Activated CD4-positive, alpha-beta memory T cell treated with anti-CD3 and anti-CD28 coated beads for 36 hours (primary cell): Measurements from ENCODE around the gene FTHL17. TPM values are rescaled to one million over a fixed set of nuclear protein-coding genes. Genes with fewer than 3 reads are reported as not detected.

Experiments
- CTCF ChIA-PET: fragments of 350-600 bp; sonication (Branson Sonifier 250); formaldehyde crosslinking; loops from one replicate; lab custom pipeline; 2021; ENCODE audit warnings: antibody characterized with exemption, inconsistent platforms; lab: Charles Lee
- POLR2A ChIA-PET: fragments of 350-600 bp; sonication (Branson Sonifier 250); formaldehyde crosslinking; loops from one replicate; lab custom pipeline; 2021; ENCODE audit warnings: antibody characterized with exemption; lab: Charles Lee
- DNase-seq: peaks from one replicate; pipeline ENCODE4 v3.0.0-alpha.2; 2020
- H3K27ac Mint-ChIP-seq: one replicate; pipeline ENCODE4 v1.8.0; 2021; ENCODE audit warnings: mixed read lengths
- H3K27me3 Mint-ChIP-seq: one replicate; pipeline ENCODE4 v1.8.0; 2021; ENCODE audit warnings: mixed read lengths
- H3K36me3 Mint-ChIP-seq: one replicate; pipeline ENCODE4 v1.8.0; 2021; ENCODE audit warnings: mixed read lengths
- H3K4me1 Mint-ChIP-seq: one replicate; pipeline ENCODE4 v1.8.0; 2021; ENCODE audit warnings: low read depth, mixed read lengths
- H3K4me3 Mint-ChIP-seq: one replicate; pipeline ENCODE4 v1.8.0; 2021; ENCODE audit warnings: mild to moderate bottlenecking, mixed read lengths
- H3K9me3 Mint-ChIP-seq: one replicate; pipeline ENCODE4 v1.8.0; 2021; ENCODE audit warnings: mixed read lengths
- intact Hi-C: fragments of 100-400 bp; cut with micrococcal nuclease; formaldehyde crosslinking; loops from one replicate; pipeline ENCODE4 v1.15.1; 2023
- total RNA-seq, 2 experiments: library from RNA; stranded (reverse); gene quantifications; one replicate each; pipeline ENCODE4 v1.2.3, GENCODE V29; 2021

The FTHL17 gene
- total RNA-seq, 2 experiments from 2014 or later: not detected

DNA sequence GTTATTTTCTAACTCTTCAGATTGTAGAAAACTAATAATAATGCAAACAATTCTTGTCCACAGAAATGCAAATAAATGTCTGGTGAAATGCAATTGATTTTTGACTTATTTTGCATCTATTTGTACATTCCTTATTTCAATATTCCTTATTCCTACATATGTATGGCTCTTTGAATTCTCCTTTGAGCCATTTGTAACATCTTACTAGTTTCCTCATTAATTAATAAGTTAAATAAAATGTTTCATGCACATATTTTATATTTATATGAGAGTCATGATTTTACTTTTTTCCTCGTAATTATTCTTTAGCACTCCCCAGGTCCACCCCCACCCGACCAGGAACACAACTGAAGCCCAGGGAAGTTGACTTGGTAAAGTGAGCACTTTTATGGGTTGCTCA lies 2.7 kb upstream of the FTHL17 start:
- H3K4me1 Mint-ChIP-seq: peaks cover 8% of the 10 kb centered on the region
- H3K27me3 Mint-ChIP-seq: no peaks in the 10 kb centered on the region
- H3K4me3 Mint-ChIP-seq: no peak overlapping the region
- POLR2A ChIA-PET: no interaction called here
- CTCF ChIA-PET: no interaction called here
- no peak for DNase-seq
- no peaks in the 10 kb centered on the region for H3K36me3 Mint-ChIP-seq
- H3K27ac Mint-ChIP-seq: no peak overlapping the region
- H3K9me3 Mint-ChIP-seq: peaks cover 6% of the 10 kb centered on the region
- intact Hi-C loops: no loop called here

DNA sequence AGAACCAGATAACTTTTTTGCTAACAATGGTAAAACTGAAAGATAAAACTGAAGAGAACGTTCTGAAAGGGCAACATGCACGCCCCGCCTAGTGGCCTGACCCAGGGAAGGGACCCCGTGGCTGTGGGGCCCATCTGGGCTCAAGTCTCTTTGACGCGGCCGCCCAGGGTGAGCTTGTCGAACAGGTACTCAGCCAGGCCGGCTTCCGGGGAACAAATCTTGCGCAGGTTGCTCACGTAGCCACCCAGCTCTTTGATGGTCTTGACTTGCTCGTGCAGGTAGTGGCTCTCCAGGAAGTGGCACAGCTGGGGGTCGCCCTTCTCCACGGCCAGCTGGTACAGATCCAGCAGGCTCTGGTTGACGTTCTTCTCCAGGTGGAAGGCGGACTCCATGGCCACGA lies 579 bp downstream of the FTHL17 start:
- intact Hi-C loops: loop anchor here (2.0 kb wide), 1 partner anchor 28 kb away; no protein-coding TSS in a partner anchor
- CTCF ChIA-PET: no interaction called here
- no peaks in the 10 kb centered on the region for H3K27me3 Mint-ChIP-seq

DNA sequence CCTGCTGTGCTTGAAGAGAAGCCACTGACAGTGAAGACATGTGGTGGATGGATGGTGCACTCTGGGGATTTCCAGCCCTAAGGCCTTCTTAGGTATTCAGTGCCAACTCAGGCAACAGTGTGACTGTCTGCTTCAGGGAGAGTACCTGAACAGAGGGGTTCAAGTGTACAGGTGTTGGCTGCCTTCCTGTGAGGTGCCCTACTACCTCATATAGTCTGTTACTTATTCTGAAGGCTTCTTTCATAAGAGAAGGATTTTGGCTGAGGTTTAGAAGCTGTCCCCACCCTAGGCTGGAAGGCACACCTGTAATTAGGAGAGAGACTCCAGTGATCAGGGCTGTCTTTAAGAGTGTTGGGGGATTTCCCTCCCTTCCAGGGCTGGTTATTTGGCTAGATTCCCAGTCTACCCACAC lies 1.8 kb downstream of the FTHL17 start:
- Mint-ChIP-seq H3K4me1 (peaks cover 17% of the 10 kb centered on the region), H3K4me3 (no peak overlapping the region), H3K27me3 (no peaks in the 10 kb centered on the region), H3K9me3 (peaks cover 6% of the 10 kb centered on the region), H3K27ac (peak overlapping the region; percentile 28), H3K36me3 (no peaks in the 10 kb centered on the region)
- ChIA-PET CTCF (interaction anchor here (0.6 kb wide), 1 partner anchor 223 kb away, joined by 3 read pairs; no protein-coding TSS in a partner anchor), POLR2A (no interaction called here)
- DNase-seq: peak; percentile 41
- intact Hi-C loops: loop anchor here (2.0 kb wide), 1 partner anchor 29 kb away; no protein-coding TSS in a partner anchor

More for the DNA sequence above, 579 bp downstream of the FTHL17 start:
- Mint-ChIP-seq H3K27ac (no peak overlapping the region), H3K4me1 (peaks cover 17% of the 10 kb centered on the region), H3K36me3 (no peaks in the 10 kb centered on the region), H3K9me3 (peaks cover 6% of the 10 kb centered on the region), H3K4me3 (no peak overlapping the region)
- no peak for DNase-seq
- POLR2A ChIA-PET: no interaction called here

DNA sequence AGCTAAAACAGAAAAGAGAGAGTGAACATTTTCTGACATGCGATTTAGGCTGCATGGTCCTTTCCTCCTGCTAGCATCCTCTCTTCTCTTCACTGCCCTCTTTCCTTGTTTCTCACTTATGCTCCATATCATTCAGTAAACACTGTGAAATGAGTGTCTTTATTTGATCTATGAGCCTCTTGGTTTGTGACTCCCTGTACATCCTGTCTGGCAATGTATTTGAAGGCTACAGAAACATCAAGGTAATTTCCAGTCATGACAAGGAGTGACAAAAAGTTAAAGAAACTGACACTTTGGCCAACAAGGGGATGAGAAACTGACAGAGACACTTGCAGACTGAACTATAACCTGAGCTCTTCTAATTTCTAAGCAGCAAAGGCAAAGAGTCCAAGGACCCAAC lies 8.7 kb downstream of the FTHL17 start:
- intact Hi-C loops: loop anchor here (1.0 to 10.0 kb wide), 2 partner anchors 36 to 178 kb away; partner anchors contain the start of gene TAB3
- H3K9me3 Mint-ChIP-seq: no peaks in the 10 kb centered on the region
- no peak overlapping the region for H3K4me3 Mint-ChIP-seq
- CTCF ChIA-PET: no interaction called here
- H3K27ac Mint-ChIP-seq: no peak overlapping the region
- no peak for DNase-seq
- peaks cover 13% of the 10 kb centered on the region for H3K4me1 Mint-ChIP-seq
- H3K36me3 Mint-ChIP-seq: no peaks in the 10 kb centered on the region
- POLR2A ChIA-PET: no interaction called here
- H3K27me3 Mint-ChIP-seq: no peaks in the 10 kb centered on the region

DNA sequence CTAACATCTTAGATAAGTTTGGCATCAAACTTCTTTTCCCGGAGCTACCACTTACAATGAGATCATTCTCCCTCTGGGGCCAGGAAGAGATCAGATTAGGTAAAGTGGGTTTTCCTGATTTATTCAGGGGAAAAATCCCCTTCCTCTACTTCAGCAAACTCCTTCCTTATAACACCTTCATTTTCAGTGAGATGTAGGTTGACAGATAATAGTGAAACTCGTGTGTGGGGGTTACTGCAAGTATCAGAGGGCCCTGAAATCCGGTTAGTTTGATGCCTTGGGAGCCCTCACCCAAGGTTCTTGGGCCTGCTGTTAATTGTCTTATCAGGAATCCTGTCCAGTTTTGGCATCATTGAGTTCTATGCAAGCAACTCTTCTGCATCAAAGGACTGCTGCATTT lies 10.8 kb downstream of the FTHL17 start:
- intact Hi-C loops: loop anchor here (10.0 kb wide), 1 partner anchor 176 kb away; the partner anchor contains the start of gene TAB3

DNA sequence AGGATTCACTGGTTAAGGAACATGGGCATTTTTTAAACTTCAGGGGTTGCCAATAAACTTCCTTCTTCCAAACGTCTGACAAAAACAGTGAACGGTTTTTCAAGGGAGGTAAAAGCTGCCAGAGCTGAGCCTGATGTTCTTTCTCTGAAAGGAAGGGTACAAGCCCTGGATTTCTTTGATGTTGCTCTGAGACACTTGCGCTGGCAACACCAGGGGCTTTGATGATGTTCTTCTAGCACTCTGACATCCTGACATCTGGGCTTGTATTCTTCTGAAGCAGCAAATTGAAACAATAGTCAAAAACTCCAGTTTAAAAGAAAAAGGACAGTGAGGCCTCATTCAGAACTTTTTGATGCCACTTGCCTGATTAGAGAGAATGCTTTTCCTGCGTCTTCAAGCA lies 11.8 kb downstream of the FTHL17 start:
- H3K4me1 Mint-ChIP-seq: peaks cover 10% of the 10 kb centered on the region
- no peaks in the 10 kb centered on the region for H3K27me3 Mint-ChIP-seq
- no peaks in the 10 kb centered on the region for H3K36me3 Mint-ChIP-seq
- CTCF ChIA-PET: interaction anchor here (0.6 kb wide), 1 partner anchor 429 kb away, joined by 3 read pairs; no protein-coding TSS in a partner anchor
- H3K27ac Mint-ChIP-seq: no peak overlapping the region
- H3K4me3 Mint-ChIP-seq: no peak overlapping the region
- POLR2A ChIA-PET: no interaction called here
- intact Hi-C loops: loop anchor here (10.0 kb wide), 1 partner anchor 175 kb away; the partner anchor contains the start of gene TAB3
- DNase-seq: no peak
- no peaks in the 10 kb centered on the region for H3K9me3 Mint-ChIP-seq

More for the DNA sequence above, 10.8 kb downstream of the FTHL17 start:
- no peak for DNase-seq
- Mint-ChIP-seq H3K27me3 (no peaks in the 10 kb centered on the region), H3K4me3 (no peak overlapping the region), H3K36me3 (no peaks in the 10 kb centered on the region), H3K27ac (no peak overlapping the region), H3K9me3 (no peaks in the 10 kb centered on the region), H3K4me1 (peaks cover 10% of the 10 kb centered on the region)
- ChIA-PET POLR2A (no interaction called here), CTCF (no interaction called here)

DNA sequence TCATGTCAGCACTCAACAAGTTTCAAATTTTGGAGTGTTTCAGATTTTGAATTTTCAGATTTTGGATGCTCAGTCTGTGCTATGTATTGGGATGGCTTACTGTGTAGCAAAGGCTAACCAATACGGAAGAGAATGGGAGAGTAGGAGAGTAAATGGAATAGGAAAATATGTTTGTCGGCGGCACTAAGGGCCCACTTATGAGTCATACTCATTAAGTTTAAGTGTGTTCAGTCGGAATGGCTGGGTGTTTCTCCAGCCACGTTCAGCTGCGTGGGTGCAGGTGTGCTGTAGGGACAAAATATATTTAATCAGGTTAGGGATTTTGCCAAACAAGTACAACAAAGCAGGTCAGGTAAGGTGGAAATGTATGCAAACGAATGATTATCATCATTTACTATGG lies 13.6 kb downstream of the FTHL17 start:
- DNase-seq: no peak
- H3K4me3 Mint-ChIP-seq: no peak overlapping the region
- H3K27ac Mint-ChIP-seq: no peak overlapping the region
- H3K27me3 Mint-ChIP-seq: no peaks in the 10 kb centered on the region
- H3K9me3 Mint-ChIP-seq: no peaks in the 10 kb centered on the region
- H3K4me1 Mint-ChIP-seq: peaks cover 9% of the 10 kb centered on the region
- H3K36me3 Mint-ChIP-seq: no peaks in the 10 kb centered on the region
- intact Hi-C loops: no loop called here
- CTCF ChIA-PET: no interaction called here
- POLR2A ChIA-PET: no interaction called here

DNA sequence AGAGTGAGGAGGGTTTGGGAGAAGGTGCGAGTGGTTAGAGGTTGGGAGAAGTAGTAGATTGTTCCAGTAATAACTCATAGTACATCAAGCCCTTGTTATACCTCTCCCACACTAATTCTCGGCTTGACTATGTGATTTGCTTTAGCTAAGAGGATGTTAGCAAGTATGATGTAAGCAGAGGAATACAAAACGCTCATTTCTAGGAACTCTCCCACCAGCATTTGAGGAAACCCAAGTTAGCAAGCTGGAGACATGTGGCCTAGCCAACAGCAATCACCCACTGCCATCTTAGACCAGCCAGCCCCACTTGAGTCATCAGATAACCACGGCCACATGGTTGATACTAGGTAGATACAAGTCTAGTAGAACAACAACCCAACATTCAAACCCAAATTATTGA lies 14.2 kb downstream of the FTHL17 start:
- intact Hi-C loops: loop anchor here (1.0 to 2.0 kb wide), 3 partner anchors 42 to 171 kb away; no protein-coding TSS in a partner anchor
- DNase-seq: peak; percentile 55
- Mint-ChIP-seq H3K4me1 (peaks cover 5% of the 10 kb centered on the region), H3K36me3 (no peaks in the 10 kb centered on the region), H3K27ac (no peak overlapping the region), H3K4me3 (no peak overlapping the region), H3K9me3 (no peaks in the 10 kb centered on the region), H3K27me3 (no peaks in the 10 kb centered on the region)
- ChIA-PET CTCF (no interaction called here), POLR2A (no interaction called here)

DNA sequence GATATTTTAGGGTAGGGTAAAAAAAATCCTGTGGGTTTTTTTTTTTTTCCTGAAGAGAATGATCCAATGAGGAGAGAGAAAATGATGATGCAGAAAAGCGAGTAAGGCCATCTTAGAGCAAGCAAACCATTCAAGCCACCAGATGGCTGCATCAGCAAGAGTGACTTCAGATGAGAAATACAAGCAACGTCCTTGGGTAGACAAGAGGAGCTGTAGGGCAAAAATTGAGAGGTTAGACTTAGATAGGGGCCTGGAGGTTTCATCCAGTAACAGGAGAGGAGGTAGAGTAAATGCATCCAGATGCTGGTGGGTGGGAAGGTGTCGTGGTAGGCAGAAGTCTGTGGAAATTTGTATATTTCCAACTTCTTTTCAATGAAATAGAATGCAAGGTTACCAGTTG lies 14.6 kb downstream of the FTHL17 start:
- Mint-ChIP-seq H3K4me3 (no peak overlapping the region), H3K27ac (no peak overlapping the region), H3K36me3 (no peaks in the 10 kb centered on the region), H3K4me1 (peaks cover 5% of the 10 kb centered on the region), H3K9me3 (no peaks in the 10 kb centered on the region), H3K27me3 (no peaks in the 10 kb centered on the region)
- DNase-seq: peak; percentile 9
- ChIA-PET POLR2A (no interaction called here), CTCF (no interaction called here)
- intact Hi-C loops: loop anchor here (1.0 to 2.0 kb wide), 3 partner anchors 42 to 172 kb away; no protein-coding TSS in a partner anchor

DNA sequence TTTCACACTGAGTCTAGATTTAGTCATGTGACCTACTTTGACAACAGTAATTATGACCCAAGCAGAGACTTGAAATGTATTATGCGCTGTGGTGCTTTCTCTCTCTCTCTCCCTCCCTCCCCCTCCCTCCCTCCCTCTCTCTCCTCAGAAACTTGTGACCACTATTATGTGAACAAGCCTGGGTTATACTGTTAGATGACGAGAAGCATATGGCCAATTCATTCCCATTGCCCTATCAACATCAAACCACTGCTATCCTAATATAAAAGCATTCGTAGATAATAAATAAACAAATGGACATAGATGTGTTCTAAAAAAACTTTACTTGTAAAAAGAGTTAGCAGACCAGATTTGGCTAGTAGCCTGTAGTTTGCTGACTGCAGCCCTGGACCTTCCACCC lies 18.2 kb downstream of the FTHL17 start:
- H3K9me3 Mint-ChIP-seq: no peaks in the 10 kb centered on the region
- ChIA-PET CTCF (no interaction called here), POLR2A (no interaction called here)
- no peak for DNase-seq
- intact Hi-C loops: no loop called here
- no peaks in the 10 kb centered on the region for H3K4me1 Mint-ChIP-seq
- H3K27ac Mint-ChIP-seq: no peak overlapping the region
- no peaks in the 10 kb centered on the region for H3K27me3 Mint-ChIP-seq
- no peak overlapping the region for H3K4me3 Mint-ChIP-seq
- no peaks in the 10 kb centered on the region for H3K36me3 Mint-ChIP-seq

DNA sequence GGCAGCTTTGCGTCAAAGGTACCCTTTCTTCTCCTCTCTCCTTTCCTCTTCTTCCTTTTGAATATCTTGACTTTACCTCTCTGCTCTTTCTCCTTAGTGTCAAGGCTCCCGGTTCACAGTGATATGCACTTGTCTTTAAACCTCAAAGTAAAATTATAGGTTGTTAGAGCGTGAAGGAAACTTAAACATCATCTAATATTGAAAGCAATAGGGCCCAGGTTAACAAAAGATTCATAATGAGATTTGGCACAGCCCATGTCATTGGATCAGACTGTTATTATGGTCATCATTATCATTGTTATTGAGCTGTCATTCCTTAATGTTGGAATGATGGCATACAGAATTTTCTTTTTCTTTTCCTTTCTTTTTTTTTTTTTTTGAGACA lies 32.5 kb downstream of the FTHL17 start:
- ChIA-PET POLR2A (no interaction called here), CTCF (interaction anchor here (0.9 to 2.7 kb wide), 9 partner anchors 93 to 621 kb away, joined by 3 to 9 read pairs (median 4); no protein-coding TSS in a partner anchor)
- intact Hi-C loops: loop anchor here (5.0 kb wide), 2 partner anchors 67 to 383 kb away; no protein-coding TSS in a partner anchor
- Mint-ChIP-seq H3K27ac (no peak overlapping the region), H3K9me3 (no peaks in the 10 kb centered on the region), H3K36me3 (no peaks in the 10 kb centered on the region), H3K27me3 (no peaks in the 10 kb centered on the region), H3K4me1 (no peaks in the 10 kb centered on the region), H3K4me3 (no peak overlapping the region)
- DNase-seq: no peak

DNA sequence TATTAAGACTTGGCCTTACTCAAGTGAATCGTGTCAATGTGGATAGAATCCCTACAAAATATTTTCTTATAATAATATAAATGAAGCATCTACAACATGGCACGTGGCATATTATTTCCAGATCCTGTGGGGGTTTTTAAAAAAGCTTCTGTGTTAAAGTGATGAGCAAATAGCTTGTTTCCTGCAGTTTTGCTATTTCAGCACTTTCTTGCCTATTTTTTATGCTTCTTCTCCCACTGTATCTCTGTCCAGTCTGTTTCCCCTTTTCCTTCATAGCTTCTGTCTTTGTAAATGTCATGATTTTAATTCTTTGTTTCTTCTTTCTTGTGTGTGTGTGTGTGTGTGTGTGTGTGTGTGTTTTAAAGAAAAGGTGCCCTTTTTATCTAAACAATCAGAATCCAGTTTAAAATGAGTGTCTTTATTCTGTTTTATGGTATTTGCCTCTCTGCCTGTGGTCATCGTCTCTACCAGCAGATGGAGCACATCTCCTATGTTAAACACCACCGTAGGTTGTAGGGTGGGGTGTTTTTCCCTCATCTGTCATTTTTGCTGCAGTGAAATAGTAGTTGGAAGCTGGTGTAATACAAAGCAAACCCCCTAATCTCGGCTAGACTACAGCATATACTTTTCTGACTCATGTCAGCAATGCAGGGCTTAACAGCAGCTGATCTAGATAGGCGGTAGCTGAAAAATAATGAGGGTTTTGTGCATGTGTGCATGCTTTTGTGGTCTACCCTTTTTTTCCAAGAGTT lies 33.1 kb downstream of the FTHL17 start:
- peak; percentile 20 for DNase-seq
- no peaks in the 10 kb centered on the region for H3K4me1 Mint-ChIP-seq
- intact Hi-C loops: loop anchor here (5.0 kb wide), 2 partner anchors 66 to 384 kb away; no protein-coding TSS in a partner anchor
- H3K27ac Mint-ChIP-seq: no peak overlapping the region
- H3K27me3 Mint-ChIP-seq: no peaks in the 10 kb centered on the region
- no peaks in the 10 kb centered on the region for H3K36me3 Mint-ChIP-seq
- no peaks in the 10 kb centered on the region for H3K9me3 Mint-ChIP-seq
- ChIA-PET CTCF (interaction anchor here (0.7 to 2.7 kb wide), 14 partner anchors 67 to 1892 kb away, joined by 3 to 11 read pairs (median 4); no protein-coding TSS in a partner anchor), POLR2A (no interaction called here)
- no peak overlapping the region for H3K4me3 Mint-ChIP-seq
